Esophagus (tissue), 2 donors: ENCODE data around the gene ATAD3A. TPM values are rescaled to one million over a fixed set of nuclear protein-coding genes. Genes with fewer than 3 reads are reported as not detected.
"Not testable (repeated sequence)": the region's sequence is repeated elsewhere in the genome, so short reads cannot be mapped to it uniquely, and the experiment has no call there.

ENCODE experiments used
- H3K27ac ChIP-seq, 2 donors: one replicate each; pipeline ENCODE4 v1.5.1; 2013; ENCODE audit warnings: low read depth in 2 of 2, mild to moderate bottlenecking in 2 of 2, inconsistent platforms in 1 of 2, low read length in 1 of 2, moderate library complexity in 1 of 2
- H3K27me3 ChIP-seq, 2 donors: one replicate each; pipeline ENCODE4 v1.6.1; 2013; ENCODE audit warnings: low read length in 2 of 2, control low read depth in 1 of 2, mild to moderate bottlenecking in 1 of 2; ENCODE audit not compliant: insufficient read depth in 2 of 2, control insufficient read depth in 1 of 2
- H3K36me3 ChIP-seq, 2 donors: one replicate each; pipeline ENCODE4 v1.6.1; 2013; ENCODE audit warnings: low read length in 1 of 2; ENCODE audit not compliant: control insufficient read depth in 2 of 2, insufficient read depth in 2 of 2
- H3K4me1 ChIP-seq, 2 donors: one replicate each; pipeline ENCODE4 v1.6.1; 2013; ENCODE audit warnings: low read length in 1 of 2; ENCODE audit not compliant: control insufficient read depth in 2 of 2, insufficient read depth in 2 of 2
- H3K4me3 ChIP-seq, 2 donors: one replicate each; pipeline ENCODE4 v1.5.1; 2013; ENCODE audit warnings: low read length in 2 of 2, mild to moderate bottlenecking in 2 of 2, low read depth in 1 of 2, moderate library complexity in 1 of 2
- H3K9me3 ChIP-seq, 2 donors: one replicate each; pipeline ENCODE4 v1.6.1; 2013; ENCODE audit warnings: mild to moderate bottlenecking in 2 of 2, low read depth in 1 of 2, low read length in 1 of 2, moderate library complexity in 1 of 2; ENCODE audit not compliant: control insufficient read depth in 2 of 2, insufficient read depth in 1 of 2
- WGBS, 2 donors: extraction: QIAGEN DNeasy Blood & Tissue Kit; methylation state at CpG; one replicate each; pipeline ENCODE4 v1.1.7; 2013; 5-methylcytosine and 5-hydroxymethylcytosine counted together
- polyA plus RNA-seq, 2 donors: library from polyadenylated mRNA; stranded (reverse); fragments of 200-250 nt; gene quantifications; one replicate each; pipeline ENCODE4 v1.2.3, GENCODE V29; 2013
- donor health status: healthy with polysubstance abuse.
- donor health status: Bipolar disorder and iron deficiency.

The ATAD3A gene
- polyA plus RNA-seq, 2 donors, result 25.4 to 26.1 TPM

DNA sequence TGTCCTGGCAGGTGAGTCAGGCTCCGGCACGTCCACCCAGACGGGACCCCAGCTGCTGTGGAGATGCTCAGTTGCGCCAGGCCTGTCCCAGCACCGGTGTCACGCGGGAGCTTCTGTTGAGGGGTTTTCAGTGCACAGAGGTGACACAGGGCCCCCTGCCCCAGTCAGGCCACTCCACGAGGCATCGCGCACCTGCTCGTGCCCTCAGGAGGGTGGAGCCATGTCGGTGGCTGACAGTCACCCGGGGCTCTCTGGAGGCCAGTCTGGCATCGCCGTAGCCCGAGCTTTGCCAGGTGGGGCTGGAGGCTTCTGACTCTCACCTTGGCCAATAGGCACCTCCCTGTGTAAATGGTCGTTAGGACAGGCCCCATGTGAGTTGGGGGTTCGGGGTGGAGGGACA is 17.4 kb downstream of the ATAD3A start:
- Histone ChIP-seq H3K4me1 (no peaks in the 10 kb centered on the region), H3K36me3 (peaks cover 4 to 25% of the 10 kb centered on the region in 2 donors), H3K27me3 (no peaks in the 10 kb centered on the region), H3K4me3 (no peak overlapping the region), H3K9me3 (peaks cover 0 to 3% of the 10 kb centered on the region in 2 donors), H3K27ac (no peak overlapping the region)
- 98% methylated on average over 15 to 18 of the region's 18 CpGs for WGBS, 2 donors

GRCh38 chr1:1529936-1530335 is 18.0 kb downstream of the ATAD3A start:
- Histone ChIP-seq H3K36me3 (peaks cover 4 to 23% of the 10 kb centered on the region in 2 donors), H3K27ac (no peak overlapping the region), H3K27me3 (no peaks in the 10 kb centered on the region), H3K9me3 (peaks cover 0 to 3% of the 10 kb centered on the region in 2 donors), H3K4me3 (no peak overlapping the region), H3K4me1 (no peaks in the 10 kb centered on the region)
- 95 to 99% methylated on average over 8 of the region's 8 CpGs for WGBS, 2 donors

- no peak overlapping the region for H3K4me3 ChIP-seq
- no peak overlapping the region for H3K27ac ChIP-seq
- WGBS, 2 donors, result 97% methylated on average over 4 of the region's 4 CpGs
- peaks cover 4 to 28% of the 10 kb centered on the region in 2 donors for H3K36me3 ChIP-seq
- peaks cover 0 to 3% of the 10 kb centered on the region in 2 donors for H3K9me3 ChIP-seq
- no peaks in the 10 kb centered on the region for H3K27me3 ChIP-seq
- no peaks in the 10 kb centered on the region for H3K4me1 ChIP-seq
These were observed 20.0 kb downstream of the ATAD3A start for GRCh38 chr1:1531947-1532346.

DNA sequence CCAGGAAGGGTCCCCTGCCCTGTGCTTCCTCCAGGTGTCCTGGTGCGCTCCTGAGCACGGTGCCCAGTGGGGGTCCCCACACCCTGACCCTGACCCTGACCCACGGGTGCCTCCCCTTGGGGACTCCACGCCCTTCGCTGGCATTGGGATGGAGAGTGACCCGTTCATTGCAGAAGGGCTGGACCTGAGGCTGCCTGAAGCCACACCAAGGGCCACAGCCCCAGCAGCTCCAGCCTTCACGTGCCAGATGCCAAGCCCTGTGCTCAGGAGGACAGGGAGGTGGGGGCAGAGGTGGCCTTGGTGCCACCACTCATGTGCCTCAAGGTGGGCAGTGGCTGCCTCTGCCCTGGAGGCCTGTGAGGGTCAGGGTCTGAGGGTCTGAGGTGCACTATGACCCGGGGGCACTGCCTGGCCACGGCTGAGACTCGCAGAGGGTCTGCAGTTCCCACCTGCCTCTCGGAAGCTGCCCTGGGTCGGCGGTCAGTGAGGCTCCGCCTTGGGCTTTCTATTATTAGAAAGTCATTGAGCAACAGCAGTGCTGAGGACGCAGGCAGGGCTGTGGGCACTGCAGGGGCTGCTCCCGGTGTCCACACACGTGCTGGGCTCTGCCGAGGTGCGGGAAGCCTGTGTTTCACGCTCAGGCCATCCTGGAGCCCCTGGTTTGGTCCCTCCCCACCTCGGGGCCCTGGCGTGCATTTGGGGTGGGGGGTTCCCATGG is 21.4 kb downstream of the ATAD3A start:
- H3K4me3 ChIP-seq, H3K27me3 ChIP-seq, H3K27ac ChIP-seq, H3K9me3 ChIP-seq, H3K4me1 ChIP-seq: not testable (repeated sequence)
- 71 to 79% methylated on average over 11 to 22 of the region's 22 CpGs for WGBS, 2 donors
- peaks cover 0 to 25% of the 10 kb centered on the region in 2 donors for H3K36me3 ChIP-seq

GRCh38 chr1:1533894-1534291 is 21.9 kb downstream of the ATAD3A start:
- not testable (repeated sequence) for H3K9me3 ChIP-seq, H3K27me3 ChIP-seq, H3K4me3 ChIP-seq, H3K4me1 ChIP-seq, H3K27ac ChIP-seq
- WGBS, 2 donors, result 85 to 89% methylated on average over 18 of the region's 18 CpGs
- H3K36me3 ChIP-seq, result peaks cover 0 to 29% of the 10 kb centered on the region in 2 donors

DNA sequence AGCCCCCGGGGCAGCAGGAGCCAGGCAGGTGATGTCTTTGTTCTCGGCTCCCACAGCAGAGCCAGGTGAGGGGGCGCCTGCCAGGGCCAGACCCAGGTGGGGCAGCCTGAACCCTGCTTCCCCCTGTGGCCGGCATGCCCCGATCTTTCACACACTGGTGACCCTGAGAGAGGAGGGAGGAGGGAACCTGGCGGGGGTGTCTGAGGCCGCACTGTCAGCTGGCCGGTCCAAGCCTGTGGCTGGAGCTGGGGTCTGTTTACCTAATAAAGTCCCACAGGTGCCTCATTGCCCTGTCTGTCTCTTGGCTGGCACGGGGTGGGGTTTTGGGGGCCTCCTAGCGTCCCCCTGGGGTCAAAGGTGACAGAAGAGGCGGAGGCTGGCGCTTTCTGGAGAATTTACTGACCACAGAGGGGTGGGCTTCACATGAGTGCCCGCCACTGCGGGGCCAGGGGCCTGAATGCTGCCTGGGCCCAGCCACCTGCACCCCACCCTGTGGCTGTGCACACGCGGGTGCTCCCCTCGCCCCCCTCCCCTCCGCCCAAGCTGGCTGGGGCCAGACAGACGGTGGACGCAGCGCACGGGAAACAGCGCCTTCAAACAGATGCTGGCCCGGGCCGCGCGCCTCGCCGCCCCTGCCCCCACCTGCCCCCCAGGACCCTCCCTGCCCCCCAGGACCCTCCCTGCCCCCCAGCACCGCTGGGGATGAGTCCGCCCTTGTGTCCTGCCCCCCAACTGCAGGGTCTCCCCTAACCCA is 22.6 kb downstream of the ATAD3A start:
- 86 to 89% methylated on average over 27 to 31 of the region's 31 CpGs for WGBS, 2 donors
- H3K27me3 ChIP-seq, result no peaks in the 10 kb centered on the region
- H3K36me3 ChIP-seq, result peaks cover 0 to 25% of the 10 kb centered on the region in 2 donors
- no peak overlapping the region for H3K4me3 ChIP-seq
- peaks cover 0 to 3% of the 10 kb centered on the region in 2 donors for H3K9me3 ChIP-seq
- peaks cover 0 to 2% of the 10 kb centered on the region in 2 donors for H3K4me1 ChIP-seq
- H3K27ac ChIP-seq, result no peak overlapping the region

DNA sequence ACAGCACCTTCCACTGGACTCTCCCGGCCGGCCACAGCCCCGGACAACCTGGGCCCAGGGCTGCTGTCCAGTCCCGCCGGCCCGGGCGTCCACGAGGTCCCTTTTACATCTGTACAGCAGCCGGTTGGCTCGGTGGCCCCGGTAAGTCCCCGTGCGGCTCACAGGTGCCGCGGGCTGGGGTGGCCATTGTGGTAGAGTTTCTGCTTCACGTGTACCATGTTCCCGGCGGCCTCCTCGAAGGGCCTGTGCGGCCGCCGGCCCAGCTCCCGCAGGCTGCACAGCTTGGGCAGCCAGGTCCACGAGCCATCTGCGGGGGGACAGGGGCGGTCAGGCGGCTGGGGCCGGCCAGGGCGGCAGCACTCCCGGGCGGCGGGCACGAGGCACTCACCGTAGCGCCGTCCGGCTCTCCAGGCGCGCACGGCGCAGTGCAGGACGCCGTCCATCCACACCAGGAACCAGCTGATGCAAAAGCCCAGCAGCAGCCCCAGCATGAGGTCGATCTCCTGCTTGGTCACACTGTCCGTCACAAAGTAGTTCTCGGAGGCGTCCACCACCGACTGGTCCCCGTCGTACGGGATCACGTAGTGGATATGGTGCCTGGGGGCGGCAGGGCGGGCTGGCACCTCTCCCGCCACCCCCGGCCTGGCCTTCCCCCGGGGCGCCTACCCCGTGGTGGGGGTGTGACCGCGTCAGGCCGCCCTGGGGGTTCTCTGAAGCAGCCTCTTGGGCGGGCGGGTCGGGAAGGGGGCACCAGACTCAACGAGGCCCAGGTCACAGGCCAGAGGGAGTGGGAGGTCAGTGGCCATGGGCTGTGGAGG is 23.4 kb downstream of the ATAD3A start:
- no peak overlapping the region for H3K4me3 ChIP-seq
- peaks cover 0 to 3% of the 10 kb centered on the region in 2 donors for H3K9me3 ChIP-seq
- no peaks in the 10 kb centered on the region for H3K27me3 ChIP-seq
- H3K27ac ChIP-seq, result no peak overlapping the region
- H3K4me1 ChIP-seq, result peaks cover 0 to 2% of the 10 kb centered on the region in 2 donors
- WGBS, 2 donors, result 91% methylated on average over 62 to 66 of the region's 66 CpGs
- peaks cover 0 to 22% of the 10 kb centered on the region in 2 donors for H3K36me3 ChIP-seq

- Histone ChIP-seq H3K9me3 (peaks cover 0 to 3% of the 10 kb centered on the region in 2 donors), H3K36me3 (peaks cover 0 to 27% of the 10 kb centered on the region in 2 donors), H3K4me3 (no peak overlapping the region), H3K27ac (no peak overlapping the region), H3K27me3 (no peaks in the 10 kb centered on the region), H3K4me1 (peaks cover 0 to 2% of the 10 kb centered on the region in 2 donors)
- 79 to 81% methylated on average over 39 to 48 of the region's 48 CpGs for WGBS, 2 donors
These were observed 24.3 kb downstream of the ATAD3A start for GRCh38 chr1:1536019-1536937.
